DMS153 treated with DMSO at 0.1 percent for 48 hours (cell line): ENCODE results near the gene SPC25.
"Not testable (repeated sequence)": the region's sequence is repeated elsewhere in the genome, so short reads cannot be mapped to it uniquely, and the experiment has no call there.

ENCODE experiments used
- DNase-seq: peaks from one replicate; lab custom pipeline; 2025; ENCODE audit not compliant: unreplicated experiment; lab: John Stamatoyannopoulos, UW

Gene SPC25

GRCh38 chr2:168904358-168904757, 14.1 kb upstream of the SPC25 start:
- no peak for DNase-seq

GRCh38 chr2:168903888-168904287, 13.7 kb upstream of the SPC25 start:
- DNase-seq, result no peak

GRCh38 chr2:168901003-168901402, 10.8 kb upstream of the SPC25 start, which contains the start of gene G6PC2:
Gene G6PC2 (plus strand): TSS chr2:168901291. CDS start chr2:168901332, 41 bp downstream.
- DNase-seq, result no peak

- DNase-seq, result no peak
Measured at GRCh38 chr2:168897449-168897848, 7.2 kb upstream of the SPC25 start.

- DNase-seq, result no peak
Measured at GRCh38 chr2:168896783-168897182, 6.6 kb upstream of the SPC25 start.

- peak; percentile 8 for DNase-seq
Measured at GRCh38 chr2:168895771-168896170, 5.5 kb upstream of the SPC25 start.

GRCh38 chr2:168894720-168895119, 4.5 kb upstream of the SPC25 start:
- no peak for DNase-seq

GRCh38 chr2:168894101-168894500, 3.9 kb upstream of the SPC25 start:
- DNase-seq, result no peak

GRCh38 chr2:168892327-168892726, 2.1 kb upstream of the SPC25 start:
- no peak for DNase-seq

- DNase-seq, result no peak
Measured at GRCh38 chr2:168889635-168890005, 610 bp downstream of the SPC25 start.

- no peak for DNase-seq
Measured at GRCh38 chr2:168884975-168885374, 5.3 kb downstream of the SPC25 start.

GRCh38 chr2:168882163-168882562, 8.1 kb downstream of the SPC25 start:
- not testable (repeated sequence) for DNase-seq

GRCh38 chr2:168874368-168875054, 15.7 kb downstream of the SPC25 start:
- DNase-seq, result no peak

GRCh38 chr2:168870824-168871223, 19.4 kb downstream of the SPC25 start:
- not testable (repeated sequence) for DNase-seq

GRCh38 chr2:168870369-168870768, 19.9 kb downstream of the SPC25 start:
- not testable (repeated sequence) for DNase-seq

GRCh38 chr2:168867164-168867563, 23.1 kb downstream of the SPC25 start:
- not testable (repeated sequence) for DNase-seq

GRCh38 chr2:168858146-168858545, 32.1 kb downstream of the SPC25 start:
- DNase-seq, result no peak

- no peak for DNase-seq
Measured at GRCh38 chr2:168855601-168856000, 34.6 kb downstream of the SPC25 start.

- DNase-seq, result no peak
Measured at GRCh38 chr2:168854651-168855050, 35.6 kb downstream of the SPC25 start.

GRCh38 chr2:168853471-168853870, 36.8 kb downstream of the SPC25 start:
- no peak for DNase-seq

GRCh38 chr2:168852481-168852880, 37.7 kb downstream of the SPC25 start:
- no peak for DNase-seq

GRCh38 chr2:168851674-168852320, 38.4 kb downstream of the SPC25 start:
- no peak for DNase-seq

- no peak for DNase-seq
Measured at GRCh38 chr2:168850846-168851245, 39.4 kb downstream of the SPC25 start.
